Fibroblast of lung (primary cell): ENCODE results near the gene ERI3. TPM values are rescaled to one million over a fixed set of nuclear protein-coding genes. Genes with fewer than 3 reads are reported as not detected.

Source experiments
- DNase-seq, 2 donors: peaks; one replicate each; pipeline versions ENCODE4 v3.0.0 to v3.0.0-alpha.2; 2010; ENCODE audit warnings: low read depth in 2 of 2
- H2AFZ ChIP-seq: 2 replicates; pipeline ENCODE4 v1.5.1; 2012; ENCODE audit warnings: low read length, control low read depth, inconsistent platforms
- H3K27ac ChIP-seq: 2 replicates; pipeline ENCODE4 v1.5.1; 2011; ENCODE audit warnings: low read length, control low read depth; ENCODE audit not compliant: insufficient read depth
- H3K27me3 ChIP-seq: 2 replicates; pipeline ENCODE4 v1.5.1; 2011; ENCODE audit warnings: mild to moderate bottlenecking, low read length; ENCODE audit not compliant: control insufficient read depth, insufficient read depth
- H3K36me3 ChIP-seq: 2 replicates; pipeline ENCODE4 v1.5.1; 2011; ENCODE audit warnings: low read length; ENCODE audit not compliant: control insufficient read depth, insufficient read depth
- H3K4me1 ChIP-seq: 2 replicates; pipeline ENCODE4 v1.5.1; 2011; ENCODE audit warnings: low read length; ENCODE audit not compliant: control insufficient read depth, insufficient read depth; ENCODE audit errors: extremely low read depth
- H3K4me2 ChIP-seq: 2 replicates; pipeline ENCODE4 v1.5.1; 2011; ENCODE audit warnings: low read length, control low read depth; ENCODE audit not compliant: insufficient read depth; ENCODE audit errors: extremely low read depth
- H3K4me3 ChIP-seq, 4 experiments: fragments of 200-600 bp in 1 of 4; sonication (generic) in 1 of 4; replicated peaks in 1 of 4; 2 replicates each; pipeline ENCODE4 v1.5.1; 2011 to 2016; ENCODE audit warnings: low read length in 4 of 4, low read depth in 3 of 4, mild to moderate bottlenecking in 3 of 4, control low read depth in 2 of 4, inconsistent platforms in 1 of 4, mixed read lengths in 1 of 4; ENCODE audit not compliant: insufficient read depth in 1 of 4; ENCODE audit errors: control extremely low read depth in 1 of 4
- H3K79me2 ChIP-seq: 2 replicates; pipeline ENCODE4 v1.5.1; 2012; ENCODE audit warnings: mild to moderate bottlenecking, low read length, inconsistent platforms; ENCODE audit not compliant: control insufficient read depth, insufficient read depth
- H3K9ac ChIP-seq: 2 replicates; pipeline ENCODE4 v1.5.1; 2011; ENCODE audit warnings: mild to moderate bottlenecking, low read length, control low read depth; ENCODE audit not compliant: insufficient read depth
- H3K9me3 ChIP-seq: 2 replicates; pipeline ENCODE4 v1.5.1; 2012; ENCODE audit warnings: low read depth, low read length; ENCODE audit not compliant: control insufficient read depth, insufficient read depth
- H4K20me1 ChIP-seq: 2 replicates; pipeline ENCODE4 v1.5.1; 2011; ENCODE audit warnings: low read length; ENCODE audit not compliant: control insufficient read depth, insufficient read depth; ENCODE audit errors: extremely low read depth
- CTCF ChIP-seq, 2 donors: IDR thresholded peaks in 1 of 2; conservative IDR thresholded peaks in 1 of 2; 1 replicate in 1 of 2; 2 replicates in 1 of 2; pipeline ENCODE4 v1.5.1; 2011 to 2012; ENCODE audit warnings: low read length in 2 of 2, control low read depth in 1 of 2, inconsistent platforms in 1 of 2, low read depth in 1 of 2, mild to moderate bottlenecking in 1 of 2
- EZH2 ChIP-seq: IDR thresholded peaks from 2 replicates; pipeline ENCODE4 v1.5.1; 2012; ENCODE audit warnings: low read length, control low read depth, mild to moderate bottlenecking; ENCODE audit errors: missing control alignments
- polyA plus RNA-seq, 2 donors: library from polyadenylated mRNA; depleted of rRNA in 1 of 2; stranded (reverse) in 1 of 2; unstranded in 1 of 2; fragments of >200 nt; gene quantifications; 2 replicates each; pipeline ENCODE4 v1.2.1, GENCODE V29; 2011 to 2012; ENCODE audit warnings: missing spikeins in 1 of 2
- total RNA-seq: library from RNA; depleted of rRNA; stranded (reverse); fragments of >200 nt; gene quantifications from 2 replicates; pipeline ENCODE4 v1.2.1, GENCODE V29; 2014

ERI3 gene
- total and polyA plus RNA-seq, 2 donors (not counting 1 experiment from before 2014, with no cell fraction given): 43.4 to 44.9 TPM

- TF ChIP-seq EZH2 (no peak), CTCF (conservative IDR thresholded peaks at IDR 0.05 in 1 of 2, IDR thresholded peaks at IDR 0.05 in 1 of 2; ENCODE audit: low read depth in 1 of 2, low read length in 2 of 2) (no peak)
- Histone ChIP-seq H2AFZ (no peak overlapping the region), H3K4me2 (no peak overlapping the region), H4K20me1 (no peaks in the 10 kb centered on the region), H3K36me3 (no peaks in the 10 kb centered on the region), H3K4me1 (no peaks in the 10 kb centered on the region), H3K79me2 (no peaks in the 10 kb centered on the region), H3K27ac (no peak overlapping the region), H3K9me3 (no peaks in the 10 kb centered on the region), H3K4me3 (no peak overlapping the region), H3K9ac (no peak overlapping the region), H3K27me3 (no peaks in the 10 kb centered on the region)
- DNase-seq: peak; percentile 3 to 5
Measured at GRCh38 chr1:44249543-44249942, 105.5 kb downstream of the ERI3 start.

- Histone ChIP-seq H3K4me2 (no peak overlapping the region), H3K27ac (no peak overlapping the region), H3K9ac (no peak overlapping the region), H2AFZ (no peak overlapping the region), H3K27me3 (no peaks in the 10 kb centered on the region), H3K4me3 (no peak overlapping the region), H4K20me1 (no peaks in the 10 kb centered on the region), H3K4me1 (no peaks in the 10 kb centered on the region), H3K9me3 (no peaks in the 10 kb centered on the region), H3K36me3 (no peaks in the 10 kb centered on the region), H3K79me2 (no peaks in the 10 kb centered on the region)
- no peak for DNase-seq
- TF ChIP-seq EZH2: no peak
- TF ChIP-seq CTCF (conservative IDR thresholded peaks at IDR 0.05 in 1 of 2, IDR thresholded peaks at IDR 0.05 in 1 of 2; ENCODE audit: low read depth in 1 of 2, low read length in 2 of 2): no peak
Measured at GRCh38 chr1:44246806-44247205, 108.3 kb downstream of the ERI3 start.

GRCh38 chr1:44244986-44245385, 110.1 kb downstream of the ERI3 start:
- no peaks in the 10 kb centered on the region for H3K27me3 ChIP-seq
- DNase-seq: no peak
- no peak overlapping the region for H3K4me3 ChIP-seq
- no peaks in the 10 kb centered on the region for H3K9me3 ChIP-seq
- no peak for TF ChIP-seq CTCF (conservative IDR thresholded peaks at IDR 0.05 in 1 of 2, IDR thresholded peaks at IDR 0.05 in 1 of 2; ENCODE audit: low read depth in 1 of 2, low read length in 2 of 2)
- TF ChIP-seq EZH2: no peak
- H3K4me2 ChIP-seq: no peak overlapping the region
- no peak overlapping the region for H3K9ac ChIP-seq
- H3K4me1 ChIP-seq: peaks cover 2% of the 10 kb centered on the region
- no peaks in the 10 kb centered on the region for H4K20me1 ChIP-seq
- no peaks in the 10 kb centered on the region for H3K79me2 ChIP-seq
- no peaks in the 10 kb centered on the region for H3K36me3 ChIP-seq
- H3K27ac ChIP-seq: no peak overlapping the region
- no peak overlapping the region for H2AFZ ChIP-seq
